WTC11 (cell line): ENCODE results near the gene APLF. TPM values are rescaled to one million over a fixed set of nuclear protein-coding genes. Genes with fewer than 3 reads are reported as not detected.

Source experiments
- ATAC-seq: fragments of 200-7000 bp; cut with Tn5 transposase; 2 replicates; pipeline ENCODE4 v1.10.0; 2021; ENCODE audit warnings: mild to moderate bottlenecking, moderate library complexity
- CTCF ChIA-PET: fragments of 300-600 bp; sonication (Branson Sonifier 250); formaldehyde crosslinking; loops from one replicate; lab custom pipeline; 2021; ENCODE audit warnings: antibody characterized with exemption; lab: Charles Lee
- POLR2A ChIA-PET: fragments of 350-600 bp; sonication (Branson Sonifier 250); formaldehyde crosslinking; loops from one replicate; lab custom pipeline; 2021; ENCODE audit warnings: antibody characterized with exemption; lab: Charles Lee
- DNase-seq: peaks from one replicate; pipeline ENCODE4 v3.0.0; 2021; ENCODE audit warnings: low spot score
- H3K27ac Mint-ChIP-seq: 2 replicates; pipeline ENCODE4 v1.8.0; 2021; ENCODE audit warnings: mixed read lengths
- H3K27me3 Mint-ChIP-seq: 2 replicates; pipeline ENCODE4 v1.8.0; 2021; ENCODE audit warnings: low read depth, mild to moderate bottlenecking, moderate library complexity, mixed read lengths
- H3K36me3 Mint-ChIP-seq: 2 replicates; pipeline ENCODE4 v1.8.0; 2021; ENCODE audit warnings: mixed read lengths
- H3K4me1 Mint-ChIP-seq: 2 replicates; pipeline ENCODE4 v1.8.0; 2022; ENCODE audit warnings: mixed read lengths
- H3K4me3 Mint-ChIP-seq: 2 replicates; pipeline ENCODE4 v1.8.0; 2021; ENCODE audit warnings: mild to moderate bottlenecking, moderate library complexity, mixed read lengths
- H3K9me3 Mint-ChIP-seq: 2 replicates; pipeline ENCODE4 v1.8.0; 2021; ENCODE audit warnings: mixed read lengths
- ATF6 ChIP-seq: sonication (generic); formaldehyde crosslinking; IDR thresholded peaks from 2 replicates; pipeline ENCODE4 v1.8.1; 2023; ENCODE audit warnings: mild to moderate bottlenecking, missing genetic modification reagents
- E2F5 ChIP-seq: sonication (generic); formaldehyde crosslinking; IDR thresholded peaks from 2 replicates; pipeline ENCODE4 v1.8.1; 2022; ENCODE audit warnings: mild to moderate bottlenecking, moderate library complexity, missing genetic modification reagents
- FOXJ3 ChIP-seq: sonication (generic); formaldehyde crosslinking; IDR thresholded peaks from 2 replicates; pipeline ENCODE4 v1.9.0; 2021; ENCODE audit warnings: missing genetic modification reagents, mild to moderate bottlenecking, borderline replicate concordance
- MLX ChIP-seq: sonication (generic); formaldehyde crosslinking; IDR thresholded peaks from 2 replicates; pipeline ENCODE4 v1.8.1; 2023; ENCODE audit warnings: mild to moderate bottlenecking, missing genetic modification reagents, moderate library complexity
- NR2C2 ChIP-seq: sonication (generic); formaldehyde crosslinking; IDR thresholded peaks from 2 replicates; pipeline ENCODE4 v1.8.0; 2022; ENCODE audit warnings: mild to moderate bottlenecking, missing genetic modification reagents
- PRDM15 ChIP-seq: sonication (generic); formaldehyde crosslinking; IDR thresholded peaks from 2 replicates; pipeline ENCODE4 v1.8.0; 2022; ENCODE audit warnings: missing genetic modification reagents
- PREB ChIP-seq: sonication (generic); formaldehyde crosslinking; IDR thresholded peaks from 2 replicates; pipeline ENCODE4 v1.8.1; 2022; ENCODE audit warnings: mild to moderate bottlenecking, missing genetic modification reagents, moderate library complexity, borderline replicate concordance
- SOX15 ChIP-seq: fragments of 250-450 bp; sonication (Bioruptor Pico); IDR thresholded peaks from 2 replicates; pipeline ENCODE4 v1.9.0; 2021; ENCODE audit warnings: mild to moderate bottlenecking
- STAT6 ChIP-seq: sonication (generic); formaldehyde crosslinking; conservative IDR thresholded peaks from 2 replicates; pipeline ENCODE4 v1.8.1; 2023; ENCODE audit warnings: mild to moderate bottlenecking, low read depth, missing genetic modification reagents, moderate library complexity
- TEAD1 ChIP-seq: sonication (generic); formaldehyde crosslinking; IDR thresholded peaks from 2 replicates; pipeline ENCODE4 v1.8.0; 2022; ENCODE audit warnings: mild to moderate bottlenecking, missing genetic modification reagents
- TEAD4 ChIP-seq: sonication (generic); formaldehyde crosslinking; IDR thresholded peaks from 2 replicates; pipeline ENCODE4 v1.8.0; 2022; ENCODE audit warnings: mild to moderate bottlenecking, missing genetic modification reagents
- ZBTB21 ChIP-seq: sonication (generic); formaldehyde crosslinking; IDR thresholded peaks from 2 replicates; pipeline ENCODE4 v1.8.1; 2023; ENCODE audit warnings: mild to moderate bottlenecking, missing genetic modification reagents, borderline replicate concordance
- ZBTB43 ChIP-seq: sonication (generic); formaldehyde crosslinking; IDR thresholded peaks from 2 replicates; pipeline ENCODE4 v1.8.1; 2023; ENCODE audit warnings: mild to moderate bottlenecking, missing genetic modification reagents
- ZNF121 ChIP-seq: sonication (generic); formaldehyde crosslinking; IDR thresholded peaks from 2 replicates; pipeline ENCODE4 v1.8.0; 2023; ENCODE audit warnings: missing genetic modification reagents
- ZNF396 ChIP-seq: fragments of 250-450 bp; sonication (Bioruptor Pico); IDR thresholded peaks from 2 replicates; pipeline ENCODE4 v1.8.0; 2021; ENCODE audit warnings: mild to moderate bottlenecking, moderate library complexity, borderline replicate concordance
- ZNF416 ChIP-seq: fragments of 250-450 bp; sonication (Bioruptor Pico); IDR thresholded peaks from 2 replicates; pipeline ENCODE4 v1.9.0; 2021; ENCODE audit warnings: mild to moderate bottlenecking, inconsistent platforms
- ZNF423 ChIP-seq: fragments of 250-450 bp; sonication (Bioruptor Pico); IDR thresholded peaks from 2 replicates; pipeline ENCODE4 v2.1.2; 2022; ENCODE audit warnings: mild to moderate bottlenecking, moderate library complexity
- ZSCAN18 ChIP-seq: fragments of 250-450 bp; sonication (Bioruptor Pico); IDR thresholded peaks from 2 replicates; pipeline ENCODE4 v2.1.2; 2022; ENCODE audit warnings: mild to moderate bottlenecking, moderate library complexity
- total RNA-seq: library from RNA; stranded (reverse); gene quantifications from 3 replicates; pipeline ENCODE4 v1.2.3, GENCODE V29; 2021

APLF gene
- total RNA-seq, 1 experiment from 2014 or later, result 2.7 TPM

GRCh38 chr2:68512966-68513365 lies 45.6 kb downstream of the APLF start:
- peaks cover 6% of the 10 kb centered on the region; the same call in 1 of the 2 replicates for H3K9me3 Mint-ChIP-seq
- DNase-seq, result no peak
- POLR2A ChIA-PET, result no interaction called here
- no peaks in the 10 kb centered on the region for H3K4me1 Mint-ChIP-seq
- H3K27ac Mint-ChIP-seq, result no peak overlapping the region
- TF ChIP-seq ZNF121 (no peak), NR2C2 (CRISPR knock-in tag) (no peak), MLX (CRISPR knock-in tag) (no peak), ZNF423 (CRISPR knock-in tag) (no peak), ZSCAN18 (no peak), FOXJ3 (CRISPR knock-in tag) (no peak), ZBTB43 (CRISPR knock-in tag) (no peak), ZNF396 (CRISPR knock-in tag) (no peak), E2F5 (CRISPR knock-in tag) (no peak), PREB (CRISPR knock-in tag) (no peak), TEAD1 (CRISPR knock-in tag) (no peak), ZBTB21 (no peak), SOX15 (CRISPR knock-in tag) (no peak), ZNF416 (no peak), PRDM15 (no peak), TEAD4 (no peak), STAT6 (CRISPR knock-in tag) (no peak), ATF6 (CRISPR knock-in tag) (no peak)
- TF ChIP-seq, all 79 proteins: peak for 0
- no peak for ATAC-seq
- CTCF ChIA-PET, result no interaction called here
- Mint-ChIP-seq H3K4me3 (no peak overlapping the region), H3K27me3 (no peaks in the 10 kb centered on the region; the same call in 1 of the 2 replicates), H3K36me3 (peaks cover 6% of the 10 kb centered on the region; the same call in 1 of the 2 replicates)
